NCI-H128 (cell line): ENCODE measurements around the gene SMOC2.
"Not testable (repeated sequence)": the region's sequence is repeated elsewhere in the genome, so short reads cannot be mapped to it uniquely, and the experiment has no call there.

Source experiments
- DNase-seq: peaks from one replicate; lab custom pipeline; 2025; ENCODE audit not compliant: unreplicated experiment; lab: John Stamatoyannopoulos, UW

SMOC2 gene

GRCh38 chr6:168536665-168537539, 95.9 kb downstream of the SMOC2 start:
- no peak for DNase-seq

GRCh38 chr6:168537540-168537884, 96.5 kb downstream of the SMOC2 start:
- DNase-seq: no peak

- not testable (repeated sequence) for DNase-seq
Observed at GRCh38 chr6:168538188-168538891, 97.4 kb downstream of the SMOC2 start.

- DNase-seq: no peak
Observed at GRCh38 chr6:168538892-168539811, 98.2 kb downstream of the SMOC2 start.

DNA sequence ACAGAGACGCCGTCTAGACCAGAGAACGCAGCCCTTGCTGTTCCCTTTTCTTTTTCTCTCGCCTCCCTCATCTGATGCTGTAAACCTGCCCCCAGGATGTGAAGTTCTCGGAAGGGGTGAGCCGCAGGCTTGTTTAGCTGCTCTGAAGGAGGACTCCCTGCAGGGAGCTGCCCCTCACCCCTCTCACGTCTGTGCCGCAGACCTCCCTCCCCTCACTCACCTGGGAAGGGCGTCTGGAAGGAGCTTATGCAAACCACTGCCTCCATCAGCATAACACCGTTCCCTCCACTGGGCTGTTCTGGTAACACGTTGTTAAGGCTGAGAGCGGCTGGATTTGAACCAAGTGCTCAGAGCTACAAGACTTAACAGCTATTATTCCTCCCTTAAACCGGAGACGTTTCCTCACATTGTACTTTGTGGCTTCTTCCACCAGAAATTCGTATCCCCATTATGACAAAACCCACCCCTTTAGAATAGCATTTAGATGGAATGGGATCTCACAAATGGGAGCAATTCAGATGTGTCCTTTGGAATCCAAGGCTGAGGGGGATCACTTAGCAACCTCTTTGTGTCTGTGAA, 99.8 kb downstream of the SMOC2 start:
- DNase-seq: no peak

DNA sequence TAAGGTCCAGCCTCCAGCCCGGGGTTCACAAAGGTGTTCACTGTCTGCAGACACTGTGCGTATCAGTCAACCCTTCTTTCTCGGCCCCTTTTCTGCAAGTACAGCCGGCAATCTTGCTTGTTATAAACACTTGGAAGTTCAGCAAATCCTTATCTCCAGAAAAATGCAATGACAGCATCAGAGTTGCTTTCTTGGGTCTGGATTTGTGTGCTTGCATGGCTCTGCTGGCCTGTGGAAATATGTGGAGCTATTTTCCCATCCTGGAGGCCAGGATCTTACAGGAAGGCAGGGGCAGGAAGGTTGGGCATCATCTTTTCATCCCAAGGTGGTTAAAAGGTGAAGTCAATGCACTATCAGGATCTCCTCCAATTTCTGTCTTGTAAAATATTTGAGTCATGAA, 100.3 kb downstream of the SMOC2 start:
- no peak for DNase-seq

DNA sequence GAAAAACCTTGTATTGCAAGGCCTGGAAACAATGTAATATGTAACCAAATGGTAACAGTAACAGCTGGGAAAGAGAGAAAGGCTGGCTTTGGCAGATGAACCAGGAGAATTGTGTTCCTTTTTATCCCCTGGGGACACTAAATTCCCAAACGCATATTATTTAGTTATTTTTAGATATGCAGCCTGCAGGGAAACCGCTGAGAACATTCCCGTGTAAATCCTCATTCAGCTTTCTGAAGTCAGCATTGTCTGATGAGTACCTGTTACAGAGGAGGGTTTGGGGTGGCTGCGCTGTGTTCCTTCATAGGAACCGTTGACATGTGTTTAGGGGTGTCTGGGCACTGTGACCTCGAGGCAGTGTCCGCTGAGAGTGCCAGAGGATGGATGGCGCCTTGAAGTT, 101.3 kb downstream of the SMOC2 start:
- no peak for DNase-seq

GRCh38 chr6:168545428-168545827, 104.4 kb downstream of the SMOC2 start:
- no peak for DNase-seq

DNA sequence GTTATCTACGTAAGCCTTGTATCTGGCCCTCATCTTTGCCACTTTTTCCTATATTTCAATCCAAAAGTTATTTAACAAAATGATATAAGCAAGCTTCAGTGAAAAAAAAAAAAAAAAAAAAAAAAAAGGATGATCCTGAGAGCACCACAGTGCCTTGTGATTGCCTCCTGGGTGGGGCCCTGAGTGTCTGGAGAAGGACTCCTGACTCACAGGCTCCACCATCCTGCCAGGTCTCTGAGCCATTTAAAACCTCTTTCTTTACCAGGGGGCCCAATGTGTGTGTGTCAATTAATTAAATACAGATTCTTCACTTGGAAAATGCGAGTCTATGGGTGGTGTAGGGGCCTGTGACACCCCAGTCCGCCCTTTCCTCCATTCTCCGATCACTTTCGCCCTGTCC, 105.2 kb downstream of the SMOC2 start:
- DNase-seq: no peak

- no peak for DNase-seq
Observed at GRCh38 chr6:168546730-168547129, 105.7 kb downstream of the SMOC2 start.

GRCh38 chr6:168550326-168550725, 109.3 kb downstream of the SMOC2 start:
- DNase-seq: no peak

DNA sequence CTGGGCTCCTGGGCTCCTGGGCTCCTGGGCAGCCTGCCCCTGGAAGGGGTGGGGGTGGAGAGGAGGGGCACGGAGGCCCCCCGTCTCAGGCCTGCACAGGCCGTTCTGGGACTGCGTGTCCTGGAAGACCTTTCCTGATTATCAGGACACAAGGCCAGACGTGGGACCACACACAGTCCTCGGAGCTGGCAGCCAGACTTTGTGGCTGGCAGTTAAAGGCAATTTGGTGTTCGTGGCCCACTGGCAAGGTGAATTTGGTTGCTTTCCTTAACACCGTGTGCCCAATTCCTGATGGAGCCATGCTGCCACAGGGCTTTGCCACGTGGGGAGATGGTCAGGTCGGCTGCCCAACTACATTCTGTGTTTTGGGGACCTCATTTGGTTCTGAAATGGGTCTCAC, 113.5 kb downstream of the SMOC2 start:
- DNase-seq: no peak

GRCh38 chr6:168554898-168555617, 114.1 kb downstream of the SMOC2 start:
- no peak for DNase-seq

- no peak for DNase-seq
Observed at GRCh38 chr6:168555618-168556273, 114.8 kb downstream of the SMOC2 start.

- no peak for DNase-seq
Observed at GRCh38 chr6:168557512-168557911, 116.5 kb downstream of the SMOC2 start.

GRCh38 chr6:168558686-168559085, 117.7 kb downstream of the SMOC2 start:
- DNase-seq: no peak

DNA sequence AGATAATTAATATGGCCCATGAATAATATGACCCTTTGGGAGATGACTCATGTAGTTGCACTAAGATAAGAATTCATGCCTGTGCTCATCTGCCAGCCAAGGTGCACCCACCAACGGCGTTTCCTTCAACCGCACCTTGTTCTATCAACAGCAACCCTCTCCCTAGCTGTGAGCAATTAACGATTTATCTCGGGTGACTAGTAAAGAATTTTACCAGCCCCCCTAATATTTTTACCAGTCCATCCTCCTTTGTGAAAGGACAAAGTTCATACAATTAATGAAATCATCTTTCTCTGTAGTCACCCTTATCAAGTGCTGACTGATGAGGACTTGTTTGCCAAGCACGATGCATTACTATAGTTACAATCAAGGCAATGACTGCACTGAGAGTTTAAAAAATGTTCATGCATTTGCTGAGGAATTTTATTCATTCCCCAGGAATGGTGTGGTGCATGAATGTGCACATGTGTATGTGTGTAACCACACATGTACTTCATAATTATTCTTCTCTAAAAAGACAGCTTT, 118.7 kb downstream of the SMOC2 start:
- DNase-seq: no peak

DNA sequence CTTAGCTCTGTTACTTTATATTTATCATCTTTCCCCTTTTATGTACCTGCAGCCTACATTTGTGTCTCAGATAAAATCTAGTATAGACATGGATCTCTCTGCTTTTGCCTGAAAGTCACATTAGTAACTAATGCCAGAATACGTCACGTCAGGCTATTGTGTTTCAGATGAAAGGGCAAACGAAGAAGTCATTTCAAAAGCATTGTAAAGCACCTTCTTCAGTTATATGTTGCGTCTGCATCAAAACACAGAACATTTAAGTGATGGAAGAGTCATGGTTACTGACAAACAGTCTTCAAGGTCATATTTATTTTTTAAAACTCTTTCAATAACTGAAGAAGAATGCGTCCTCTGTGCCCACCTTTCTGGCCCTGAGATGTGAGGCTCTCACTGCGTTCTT, 119.1 kb downstream of the SMOC2 start:
- no peak for DNase-seq

- DNase-seq: no peak
Observed at GRCh38 chr6:168562576-168563151, 121.7 kb downstream of the SMOC2 start.
